ENCODE data around the gene CBS.
"Not testable (repeated sequence)": the region's sequence is repeated elsewhere in the genome, so short reads cannot be mapped to it uniquely, and the experiment has no call there.

GRCh38 chr21:43101000-43101399 is 25.4 kb upstream of the CBS start:
- not testable (repeated sequence) for TF ChIP-seq CTCF (IDR thresholded peaks at IDR 0.05); EP300 (IDR thresholded peaks at IDR 0.05); JUN (IDR thresholded peaks at IDR 0.05); CEBPB (IDR thresholded peaks at IDR 0.05); POLR2A (IDR thresholded peaks at IDR 0.05; ENCODE audit: low read length); CHD2 (IDR thresholded peaks at IDR 0.05; ENCODE audit: low read length, partially characterized antibody); HOXA7 (CRISPR knock-in tag; IDR thresholded peaks at IDR 0.05); RNF2 (IDR thresholded peaks at IDR 0.05; ENCODE audit: borderline replicate concordance, low read depth); JUNB (IDR thresholded peaks at IDR 0.05); CHD4 (IDR thresholded peaks at IDR 0.05; ENCODE audit: borderline replicate concordance); MYC (IDR thresholded peaks at IDR 0.05; ENCODE audit: borderline replicate concordance, low read length); MAZ (IDR thresholded peaks at IDR 0.05; ENCODE audit: borderline replicate concordance, low read depth, low read length); RCOR1 (IDR thresholded peaks at IDR 0.05; ENCODE audit: low read depth, low read length)

Measured in A549 (cell line).